Gastrocnemius medialis (tissue), 4 donors: ENCODE data around the gene INPP5A. TPM values are rescaled to one million over a fixed set of nuclear protein-coding genes. Genes with fewer than 3 reads are reported as not detected.

Experiments
- ATAC-seq, 2 donors: fragments of 150-250 bp; one replicate each; pipeline ENCODE4 v1.9.1; 2016
- DNase-seq, 2 donors: peaks; one replicate each; pipeline ENCODE4 v3.0.0-alpha.2; 2019
- H3K27ac ChIP-seq, 4 donors: fragments of 200-600 bp; sonication (generic); 1 replicate in 1 of 4; 2 replicates in 3 of 4; pipeline ENCODE4 v1.5.1; 2016 to 2018; ENCODE audit warnings: mild to moderate bottlenecking in 2 of 4, moderate library complexity in 1 of 4
- H3K27me3 ChIP-seq, 3 donors: fragments of 200-600 bp; sonication (generic) in 2 of 3; 1 replicate in 1 of 3; 2 replicates in 2 of 3; pipeline versions ENCODE4 v1.5.1 to v1.6.0; 2016 to 2019; ENCODE audit warnings: mild to moderate bottlenecking in 1 of 3, moderate library complexity in 1 of 3
- H3K36me3 ChIP-seq, 2 donors: fragments of 200-600 bp; sonication (generic) in 1 of 2; one replicate each; pipeline ENCODE4 v1.5.1; 2017 to 2018
- H3K4me1 ChIP-seq, 2 donors: fragments of 200-600 bp; sonication (generic) in 1 of 2; one replicate each; pipeline ENCODE4 v1.5.1; 2016 to 2017; ENCODE audit warnings: mild to moderate bottlenecking in 2 of 2
- H3K4me3 ChIP-seq, 4 donors: fragments of 200-600 bp; sonication (generic) in 3 of 4; 1 replicate in 1 of 4; 2 replicates in 3 of 4; pipeline ENCODE4 v1.5.1; 2016 to 2019; ENCODE audit warnings: mild to moderate bottlenecking in 2 of 4
- H3K9me3 ChIP-seq, 3 donors: fragments of 200-600 bp; sonication (generic) in 2 of 3; 1 replicate in 1 of 3; 2 replicates in 2 of 3; pipeline ENCODE4 v1.5.1; 2016 to 2019
- POLR2A ChIP-seq, 2 donors: fragments of 450-650 bp; IDR thresholded peaks; one replicate each; pipeline ENCODE4 v1.6.1; 2017; ENCODE audit warnings: antibody characterized with exemption in 2 of 2, mild to moderate bottlenecking in 2 of 2, moderate library complexity in 2 of 2
- in situ Hi-C, 4 donors: fragments of 200-750 bp; cut with MboI; loops; one replicate each; pipeline versions ENCODE4 v1.15.0 to v1.8.0; 2017; ENCODE audit warnings: low sequenced_read_pairs in 4 of 4
- intact Hi-C: fragments of 100-400 bp; cut with DNase I; formaldehyde crosslinking; loops from one replicate; pipeline ENCODE4 v1.15.1; 2023; ENCODE audit warnings: low total_unique reads
- total RNA-seq, 4 donors: library from RNA; depleted of rRNA; stranded (reverse); fragments of >200 nt; gene quantifications; one replicate each; pipeline versions ENCODE4 v1.1.0 to v1.2.3, GENCODE V29; 2016
- TF ChIP-seq, protein P1 (sequence below), 5 experiments: fragments of 450-650 bp in 3 of 5; fragments of 200-600 bp in 2 of 5; sonication (generic) in 2 of 5; IDR thresholded peaks in 4 of 5; conservative IDR thresholded peaks in 1 of 5; 1 replicate in 4 of 5; 2 replicates in 1 of 5; pipeline ENCODE4 v1.5.1; 2016 to 2019; ENCODE audit warnings: antibody characterized with exemption in 5 of 5, mild to moderate bottlenecking in 3 of 5, moderate library complexity in 3 of 5

The INPP5A gene
- total RNA-seq, 4 donors from 2014 or later, result 74.9 to 107 (median 92.4) TPM

DNA sequence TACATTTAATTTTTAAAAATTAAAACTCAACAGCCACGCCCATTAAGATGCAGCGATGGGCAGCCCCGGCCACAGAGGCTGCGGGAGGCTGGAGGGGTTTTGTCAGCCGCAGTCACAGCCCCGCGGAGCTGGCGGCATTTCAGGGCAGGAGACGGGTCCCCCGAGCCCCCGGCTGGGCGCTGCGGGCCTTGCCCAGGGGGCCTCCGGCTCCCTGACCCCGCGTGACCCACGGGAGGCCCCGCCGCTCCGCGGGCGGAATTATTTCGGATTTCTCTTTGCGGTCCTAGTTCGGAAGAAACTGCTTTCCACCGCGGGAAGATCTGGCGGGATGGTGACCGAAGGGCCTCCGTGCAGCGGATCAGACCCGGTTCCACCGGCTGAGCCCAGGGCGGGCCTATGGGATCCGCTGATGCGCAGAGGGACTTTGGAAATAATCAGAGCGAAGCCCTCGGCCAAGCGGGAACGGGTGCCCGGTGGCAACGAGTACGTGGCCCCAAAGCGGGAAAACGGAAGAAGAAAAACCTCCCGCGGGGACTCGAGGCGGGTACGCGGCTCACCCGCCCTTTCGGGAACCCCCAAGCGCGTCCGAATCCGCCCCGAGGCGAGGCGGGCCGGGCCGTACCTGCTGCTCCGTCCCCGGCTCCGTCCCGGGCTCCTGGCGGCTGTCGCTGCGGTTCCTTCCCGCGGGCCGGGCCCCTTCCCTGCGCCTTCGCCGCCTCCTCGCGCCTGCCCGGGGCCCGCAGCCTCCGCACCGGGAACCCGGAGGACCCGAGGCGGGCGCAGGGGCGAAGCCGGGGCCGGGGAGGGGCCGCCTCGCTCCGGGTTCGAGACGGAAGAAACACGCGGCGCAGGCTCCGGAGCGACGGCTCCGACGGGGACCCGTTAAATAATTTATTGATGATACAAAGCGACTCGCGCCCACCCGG is 246.6 kb downstream of the INPP5A start:
- intact Hi-C loops, result no loop called here
- in situ Hi-C loops, result no loop called here

DNA sequence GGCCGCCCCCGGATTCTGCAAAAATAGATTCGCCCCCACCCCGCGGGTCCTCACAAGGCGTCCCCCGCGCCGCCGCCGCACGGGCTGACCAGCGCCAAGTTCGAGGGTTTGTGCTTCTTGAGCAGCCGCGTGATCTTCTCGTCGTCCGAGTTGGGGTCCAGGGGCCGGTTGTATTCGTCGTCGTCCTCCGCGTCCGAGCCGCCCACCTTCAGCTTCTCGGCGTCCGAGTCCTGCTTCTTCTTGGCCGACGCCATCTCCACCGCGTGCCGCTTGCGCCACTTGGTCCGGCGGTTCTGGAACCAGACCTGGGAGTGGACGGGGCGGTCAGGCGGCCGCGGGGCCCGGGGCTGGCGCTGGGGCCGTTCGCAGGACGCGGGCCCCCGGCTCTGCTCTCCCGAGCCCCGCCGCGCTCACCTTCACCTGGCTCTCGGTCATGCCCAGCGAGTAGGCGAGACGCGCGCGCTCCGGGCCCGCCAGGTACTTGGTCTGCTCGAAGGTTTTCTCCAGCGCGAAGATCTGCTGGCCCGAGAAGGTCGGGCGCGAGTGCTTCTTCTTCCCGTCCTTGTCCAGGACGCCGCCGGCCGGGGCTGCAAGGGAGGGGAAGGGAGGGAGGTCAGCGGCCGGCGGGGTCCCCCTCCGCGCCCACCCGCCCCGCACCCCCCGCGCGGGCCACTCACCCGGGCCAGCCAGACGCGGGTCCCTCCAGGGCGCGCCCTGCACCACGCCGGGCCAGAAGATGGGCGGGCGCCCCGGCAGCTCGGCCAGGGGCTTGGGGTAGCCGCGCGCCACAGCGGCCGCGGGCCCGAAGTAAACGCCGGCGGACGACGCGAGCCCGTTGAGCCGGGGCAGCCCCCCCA is 247.5 kb downstream of the INPP5A start:
- peaks cover 0 to 15% of the 10 kb centered on the region in 2 donors for H3K36me3 ChIP-seq
- DNase-seq (no peak), ATAC-seq (no peak)
- no peak overlapping the region for H3K4me3 ChIP-seq
- peaks cover 39 to 66% (median 45%) of the 10 kb centered on the region in 3 donors for H3K27me3 ChIP-seq
- no peaks in the 10 kb centered on the region for H3K9me3 ChIP-seq
- in situ Hi-C loops (no loop called here), intact Hi-C loops (loop anchor here (5.0 kb wide), 1 partner anchor 133 kb away; no protein-coding TSS in a partner anchor)
- no peak overlapping the region for H3K27ac ChIP-seq
- peaks cover 0 to 5% of the 10 kb centered on the region in 2 donors for H3K4me1 ChIP-seq
- TF ChIP-seq, protein P1, sequence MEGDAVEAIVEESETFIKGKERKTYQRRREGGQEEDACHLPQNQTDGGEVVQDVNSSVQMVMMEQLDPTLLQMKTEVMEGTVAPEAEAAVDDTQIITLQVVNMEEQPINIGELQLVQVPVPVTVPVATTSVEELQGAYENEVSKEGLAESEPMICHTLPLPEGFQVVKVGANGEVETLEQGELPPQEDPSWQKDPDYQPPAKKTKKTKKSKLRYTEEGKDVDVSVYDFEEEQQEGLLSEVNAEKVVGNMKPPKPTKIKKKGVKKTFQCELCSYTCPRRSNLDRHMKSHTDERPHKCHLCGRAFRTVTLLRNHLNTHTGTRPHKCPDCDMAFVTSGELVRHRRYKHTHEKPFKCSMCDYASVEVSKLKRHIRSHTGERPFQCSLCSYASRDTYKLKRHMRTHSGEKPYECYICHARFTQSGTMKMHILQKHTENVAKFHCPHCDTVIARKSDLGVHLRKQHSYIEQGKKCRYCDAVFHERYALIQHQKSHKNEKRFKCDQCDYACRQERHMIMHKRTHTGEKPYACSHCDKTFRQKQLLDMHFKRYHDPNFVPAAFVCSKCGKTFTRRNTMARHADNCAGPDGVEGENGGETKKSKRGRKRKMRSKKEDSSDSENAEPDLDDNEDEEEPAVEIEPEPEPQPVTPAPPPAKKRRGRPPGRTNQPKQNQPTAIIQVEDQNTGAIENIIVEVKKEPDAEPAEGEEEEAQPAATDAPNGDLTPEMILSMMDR (IDR thresholded peaks at IDR 0.05 in 4 of 5, conservative IDR thresholded peaks at IDR 0.05 in 1 of 5), result no peak
- TF ChIP-seq POLR2A (IDR thresholded peaks at IDR 0.05), result no peak

More for the DNA sequence above, 246.6 kb downstream of the INPP5A start:
- H3K4me3 ChIP-seq, result no peak overlapping the region
- H3K9me3 ChIP-seq, result no peaks in the 10 kb centered on the region
- H3K27me3 ChIP-seq, result peaks cover 36 to 57% (median 38%) of the 10 kb centered on the region in 3 donors
- TF ChIP-seq, protein P1 (IDR thresholded peaks at IDR 0.05 in 4 of 5, conservative IDR thresholded peaks at IDR 0.05 in 1 of 5), result no peak
- no peak for TF ChIP-seq POLR2A (IDR thresholded peaks at IDR 0.05)
- DNase-seq (no peak), ATAC-seq (no peak)
- H3K27ac ChIP-seq, result no peak overlapping the region
- H3K4me1 ChIP-seq, result peaks cover 0 to 5% of the 10 kb centered on the region in 2 donors
- H3K36me3 ChIP-seq, result peaks cover 0 to 20% of the 10 kb centered on the region in 2 donors

DNA sequence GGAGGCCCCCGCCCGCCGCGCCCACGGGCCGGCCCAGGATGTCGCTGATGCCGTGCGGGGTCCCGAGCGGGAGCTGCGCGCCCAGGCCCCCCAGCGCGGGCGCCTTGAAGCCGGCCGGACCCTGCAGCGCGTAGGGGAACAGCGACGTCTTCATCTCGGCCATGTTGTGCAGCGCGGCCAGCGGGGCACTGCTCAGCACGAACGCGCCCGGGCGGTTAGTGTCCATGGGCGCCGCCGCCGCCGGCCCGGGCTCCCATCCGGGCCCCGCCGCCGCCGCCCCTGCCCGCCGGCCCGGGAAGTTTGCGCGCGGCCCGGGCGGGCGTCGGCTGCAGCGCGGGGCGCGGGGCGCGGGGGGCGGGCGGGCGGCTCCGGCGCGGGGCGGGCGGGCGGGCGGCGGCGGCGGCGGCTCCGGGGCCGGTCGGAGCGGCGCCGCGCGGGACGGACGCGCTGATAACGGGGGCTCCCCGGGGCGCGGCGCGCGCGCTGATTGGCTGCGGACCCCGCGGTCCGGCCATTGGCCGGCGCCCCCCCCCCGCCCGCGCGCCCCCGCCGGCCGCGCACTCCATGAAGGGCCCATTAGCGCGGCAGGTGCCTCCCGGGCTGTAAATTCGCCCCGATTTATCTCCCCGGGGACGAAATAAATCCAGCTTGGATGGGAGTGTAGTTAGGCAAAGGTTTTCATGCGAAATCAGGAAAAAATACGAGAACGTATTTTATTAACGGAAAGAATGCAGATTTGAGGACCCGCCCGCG is 248.3 kb downstream of the INPP5A start, which contains the start of gene NKX6-2:
NKX6-2 (minus strand) TSS at position 425 of the 753 bp plus-strand sequence; CDS start at position 226, 199 bp downstream.
- in situ Hi-C loops (no loop called here), intact Hi-C loops (loop anchor here (5.0 kb wide), 1 partner anchor 134 kb away; no protein-coding TSS in a partner anchor)
- no peak within 1 kb of the TSS for H3K27ac ChIP-seq
- peaks cover 39 to 71% (median 51%) of the 10 kb centered on the region in 3 donors for H3K27me3 ChIP-seq
- ATAC-seq (no peak), DNase-seq (no peak)
- H3K4me3 ChIP-seq, result peak within 1 kb of the TSS in 1 of 4 donors; percentile 6
- H3K36me3 ChIP-seq, result peaks cover 0 to 15% of the 10 kb centered on the region in 2 donors
- H3K9me3 ChIP-seq, result no peaks in the 10 kb centered on the region
- TF ChIP-seq, protein P1 (IDR thresholded peaks at IDR 0.05 in 4 of 5, conservative IDR thresholded peaks at IDR 0.05 in 1 of 5), result no peak
- no peak for TF ChIP-seq POLR2A (IDR thresholded peaks at IDR 0.05)
- H3K4me1 ChIP-seq, result peaks cover 0 to 5% of the 10 kb centered on the region in 2 donors

DNA sequence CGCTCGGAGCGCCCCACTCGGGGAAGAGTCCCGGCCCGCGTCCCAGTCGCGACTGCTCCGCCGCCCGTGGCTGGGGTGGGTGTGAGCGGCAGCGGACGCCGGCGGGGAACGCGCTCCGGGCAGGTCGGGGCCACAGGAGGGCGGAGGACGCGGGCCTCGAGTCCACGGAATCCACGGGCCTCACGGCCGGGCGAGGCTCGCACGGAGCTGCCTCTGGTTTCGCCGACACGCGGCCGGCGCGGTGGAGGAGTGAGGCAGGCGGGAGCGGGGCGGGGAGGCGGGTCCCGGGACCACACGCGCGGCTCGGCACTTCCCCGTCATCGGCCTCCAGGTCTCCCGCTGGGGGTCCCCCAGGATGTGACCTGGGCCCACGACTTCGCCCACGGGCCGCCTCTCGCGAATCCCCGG is 248.9 kb downstream of the INPP5A start:
- Histone ChIP-seq H3K4me3 (no peak overlapping the region), H3K27me3 (peaks cover 39 to 73% (median 51%) of the 10 kb centered on the region in 3 donors), H3K36me3 (peaks cover 0 to 9% of the 10 kb centered on the region in 2 donors), H3K27ac (no peak overlapping the region), H3K4me1 (peaks cover 0 to 5% of the 10 kb centered on the region in 2 donors), H3K9me3 (no peaks in the 10 kb centered on the region)
- intact Hi-C loops (loop anchor here (5.0 kb wide), 1 partner anchor 134 kb away; no protein-coding TSS in a partner anchor), in situ Hi-C loops (no loop called here)
- ATAC-seq (no peak), DNase-seq (no peak)
- TF ChIP-seq, protein P1 (IDR thresholded peaks at IDR 0.05 in 4 of 5, conservative IDR thresholded peaks at IDR 0.05 in 1 of 5), result no peak
- TF ChIP-seq POLR2A (IDR thresholded peaks at IDR 0.05), result no peak
